Neuronal stem cell (in vitro differentiated cells): ENCODE data around the gene ZNF544.

Experiments
- DNase-seq: peaks from one replicate; pipeline ENCODE4 v3.0.0-alpha.2; 2013; ENCODE audit warnings: low spot score
- H2AFZ ChIP-seq: one replicate; pipeline ENCODE4 v1.6.1; 2013; ENCODE audit warnings: mild to moderate bottlenecking, low read length, inconsistent platforms
- H2AK5ac ChIP-seq: 2 replicates; pipeline ENCODE4 v1.6.1; 2013; ENCODE audit warnings: low read depth, mild to moderate bottlenecking, inconsistent platforms, low read length, moderate library complexity, mixed read lengths
- H2BK120ac ChIP-seq: 2 replicates; pipeline ENCODE4 v1.6.1; 2013; ENCODE audit warnings: low read depth, mild to moderate bottlenecking, inconsistent platforms, low read length, moderate library complexity, mixed read lengths
- H2BK12ac ChIP-seq: one replicate; pipeline ENCODE4 v1.6.1; 2013; ENCODE audit warnings: low read length, inconsistent platforms
- H2BK15ac ChIP-seq: 2 replicates; pipeline ENCODE4 v1.6.1; 2013; ENCODE audit warnings: mild to moderate bottlenecking, low read length, inconsistent platforms, mixed read lengths
- H2BK5ac ChIP-seq: one replicate; pipeline ENCODE4 v1.6.1; 2013; ENCODE audit warnings: inconsistent platforms, mild to moderate bottlenecking, low read length, moderate library complexity
- H3K14ac ChIP-seq: one replicate; pipeline ENCODE4 v1.6.1; 2013; ENCODE audit warnings: low read length, inconsistent platforms
- H3K18ac ChIP-seq: 2 replicates; pipeline ENCODE4 v1.6.1; 2013; ENCODE audit warnings: low read length, inconsistent platforms
- H3K23ac ChIP-seq: 2 replicates; pipeline ENCODE4 v1.6.1; 2013; ENCODE audit warnings: low read depth, mild to moderate bottlenecking, mixed read lengths, low read length, inconsistent platforms; ENCODE audit not compliant: poor library complexity
- H3K27ac ChIP-seq: replicated peaks from 3 replicates; pipeline ENCODE4 v1.5.1; 2013; ENCODE audit warnings: low read length, inconsistent platforms
- H3K27me3 ChIP-seq, 3 experiments: 2 replicates each; pipeline ENCODE4 v1.6.1; 2013; ENCODE audit warnings: low read length in 3 of 3, mild to moderate bottlenecking in 2 of 3, inconsistent platforms in 1 of 3, low read depth in 1 of 3, mixed read lengths in 1 of 3, moderate library complexity in 1 of 3; ENCODE audit not compliant: control insufficient read depth in 3 of 3, insufficient read depth in 3 of 3
- H3K36me3 ChIP-seq, 2 donors: replicated peaks in 1 of 2; 2 replicates each; pipeline ENCODE4 v1.6.1; 2013; ENCODE audit warnings: low read length in 2 of 2; ENCODE audit not compliant: control insufficient read depth in 2 of 2, insufficient read depth in 2 of 2
- H3K4ac ChIP-seq: 2 replicates; pipeline ENCODE4 v1.6.1; 2013; ENCODE audit warnings: inconsistent platforms, mild to moderate bottlenecking, low read length, moderate library complexity
- H3K4me1 ChIP-seq, 2 donors: 1 replicate in 1 of 2; 2 replicates in 1 of 2; pipeline ENCODE4 v1.6.1; 2013; ENCODE audit warnings: low read length in 2 of 2, low read depth in 1 of 2; ENCODE audit not compliant: control insufficient read depth in 2 of 2, insufficient read depth in 1 of 2
- H3K4me2 ChIP-seq: one replicate; pipeline ENCODE4 v1.6.1; 2013; ENCODE audit warnings: mild to moderate bottlenecking, low read length, inconsistent platforms; ENCODE audit not compliant: insufficient read depth, poor library complexity, severe bottlenecking
- H3K4me3 ChIP-seq, 2 donors: 2 replicates each; pipeline ENCODE4 v1.5.1; 2013; ENCODE audit warnings: low read length in 2 of 2, mild to moderate bottlenecking in 2 of 2, inconsistent platforms in 1 of 2, moderate library complexity in 1 of 2
- H3K79me1 ChIP-seq: one replicate; pipeline ENCODE4 v1.6.1; 2013; ENCODE audit warnings: low read depth, mild to moderate bottlenecking, inconsistent platforms, low read length, moderate library complexity
- H3K9ac ChIP-seq: one replicate; pipeline ENCODE4 v1.6.1; 2013; ENCODE audit warnings: mild to moderate bottlenecking, low read depth, low read length, inconsistent platforms; ENCODE audit not compliant: poor library complexity
- H3K9me3 ChIP-seq, 2 donors: replicated peaks in 1 of 2; 2 replicates each; pipeline versions ENCODE3 to v1.6.1; 2013; ENCODE audit warnings: low read length in 2 of 2, mild to moderate bottlenecking in 2 of 2, inconsistent platforms in 1 of 2, low read depth in 1 of 2, mixed read lengths in 1 of 2, moderate library complexity in 1 of 2; ENCODE audit not compliant: control insufficient read depth in 2 of 2, insufficient read depth in 1 of 2
- H4K8ac ChIP-seq: one replicate; pipeline ENCODE4 v1.6.1; 2013; ENCODE audit warnings: low read depth, mild to moderate bottlenecking, inconsistent platforms, low read length, moderate library complexity
- H4K91ac ChIP-seq: one replicate; pipeline ENCODE4 v1.6.1; 2013; ENCODE audit warnings: low read length, low read depth, mild to moderate bottlenecking, inconsistent platforms; ENCODE audit not compliant: poor library complexity
- WGBS, 2 donors: extraction: QIAGEN DNeasy Blood & Tissue Kit; methylation state at CpG; one replicate each; pipeline ENCODE4 v1.1.7; 2013; ENCODE audit warnings: missing lambda C conversion rate in 2 of 2, mixed read lengths in 1 of 2; ENCODE audit not compliant: insufficient read length in 2 of 2, insufficient replicate concordance in 1 of 2; ENCODE audit errors: extremely low coverage in 2 of 2; 5-methylcytosine and 5-hydroxymethylcytosine counted together

Gene ZNF544

GRCh38 chr19:58227964-58228584 lies 640 bp upstream of the ZNF544 start:
- H3K9me3 ChIP-seq, result peaks cover 10 to 62% of the 10 kb centered on the region in 2 donors

GRCh38 chr19:58229255-58229639 lies 533 bp downstream of the ZNF544 start:
- Histone ChIP-seq H3K27me3 (no peaks in the 10 kb centered on the region), H3K18ac (peak overlapping the region; percentile 93), H4K91ac (no peak overlapping the region), H2BK120ac (peak overlapping the region; percentile 27), H4K8ac (no peak overlapping the region), H2BK5ac (no peak overlapping the region), H2BK12ac (no peak overlapping the region), H3K9me3 (peaks cover 10 to 73% of the 10 kb centered on the region in 2 donors), H3K79me1 (peaks cover 7% of the 10 kb centered on the region), H2BK15ac (no peak overlapping the region), H3K4me2 (peak overlapping the region; percentile 85), H2AK5ac (peak overlapping the region; percentile 96), H3K4me1 (peaks cover 0 to 9% of the 10 kb centered on the region in 2 donors), H3K4me3 (peak overlapping the region; percentile 73 to 95), H3K23ac (no peak overlapping the region), H3K4ac (no peak overlapping the region), H3K27ac (no peak overlapping the region), H3K36me3 (peaks cover 29 to 46% of the 10 kb centered on the region in 2 donors), H3K14ac (no peak overlapping the region), H2AFZ (peak overlapping the region; percentile 97), H3K9ac (peak overlapping the region; percentile 92)
- no peak for DNase-seq
- no CpG with 5 or more reads among the region's 13 CpGs for WGBS, 2 donors

More at GRCh38 chr19:58227964-58228584, 640 bp upstream of the ZNF544 start:
- H4K91ac ChIP-seq, result no peak overlapping the region
- peak overlapping the region; percentile 44 for H2BK120ac ChIP-seq
- no peaks in the 10 kb centered on the region for H3K27me3 ChIP-seq
- H2BK15ac ChIP-seq, result peak overlapping the region; percentile 69
- peak overlapping the region; percentile 98 for H3K9ac ChIP-seq
- H3K4ac ChIP-seq, result no peak overlapping the region
- peak overlapping the region; percentile 92 for H3K18ac ChIP-seq
- peaks cover 0 to 9% of the 10 kb centered on the region in 2 donors for H3K4me1 ChIP-seq
- peak overlapping the region; percentile 4 for H4K8ac ChIP-seq
- peak overlapping the region; percentile 88 for H3K27ac ChIP-seq
- H2BK12ac ChIP-seq, result no peak overlapping the region
- peak; percentile 29 for DNase-seq
- peak overlapping the region; percentile 96 for H2AK5ac ChIP-seq
- H3K23ac ChIP-seq, result peak overlapping the region; percentile 87
- peak overlapping the region; percentile 97 for H2AFZ ChIP-seq
- peak overlapping the region; percentile 85 for H3K4me2 ChIP-seq
- H2BK5ac ChIP-seq, result peak overlapping the region; percentile 95
- peaks cover 21 to 34% of the 10 kb centered on the region in 2 donors for H3K36me3 ChIP-seq
- peak overlapping the region; percentile 72 for H3K14ac ChIP-seq
- H3K79me1 ChIP-seq, result peaks cover 7% of the 10 kb centered on the region
- no CpG with 5 or more reads among the region's 23 CpGs for whole genome bisulfite sequencing, 2 donors
- H3K4me3 ChIP-seq, result peak overlapping the region; percentile 73 to 95

- peaks cover 20 to 82% of the 10 kb centered on the region in 2 donors for H3K9me3 ChIP-seq
- WGBS, 2 donors, result no CpG with 5 or more reads among the region's 10 CpGs
Observed at GRCh38 chr19:58237324-58237723, 8.6 kb downstream of the ZNF544 start.

DNA sequence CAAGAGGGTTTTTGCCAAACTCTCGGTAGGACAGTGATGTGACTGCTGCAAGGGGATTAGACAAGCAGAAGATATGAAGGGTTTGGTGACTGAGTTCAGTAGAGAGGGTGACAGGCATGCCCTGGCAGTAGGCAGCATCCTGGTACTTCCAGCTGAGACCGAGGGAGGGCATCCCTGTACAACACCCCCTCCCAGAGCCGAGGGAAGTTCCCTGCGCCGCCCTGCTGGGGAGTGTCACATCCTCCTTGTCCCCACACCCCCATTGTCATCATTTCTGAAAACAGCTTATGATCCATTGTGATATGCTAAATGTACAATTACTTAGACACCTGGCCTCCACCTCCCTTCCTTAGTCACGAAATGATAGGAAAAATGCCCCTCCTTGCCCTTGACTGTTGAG lies 14.6 kb downstream of the ZNF544 start:
- H3K4me3 ChIP-seq, result no peak overlapping the region
- H3K18ac ChIP-seq, result no peak overlapping the region
- H3K23ac ChIP-seq, result no peak overlapping the region
- no peak overlapping the region for H3K14ac ChIP-seq
- no peak overlapping the region for H3K9ac ChIP-seq
- H3K4ac ChIP-seq, result no peak overlapping the region
- no peak overlapping the region for H4K8ac ChIP-seq
- no peak overlapping the region for H2BK5ac ChIP-seq
- no peaks in the 10 kb centered on the region for H3K4me1 ChIP-seq
- H2BK15ac ChIP-seq, result no peak overlapping the region
- peaks cover 59 to 88% of the 10 kb centered on the region in 2 donors for H3K9me3 ChIP-seq
- H3K4me2 ChIP-seq, result no peak overlapping the region
- no peak overlapping the region for H2AK5ac ChIP-seq
- H3K27ac ChIP-seq, result no peak overlapping the region
- H3K36me3 ChIP-seq, result peaks cover 71 to 91% of the 10 kb centered on the region in 2 donors
- H3K79me1 ChIP-seq, result peaks cover 13% of the 10 kb centered on the region
- no peak overlapping the region for H4K91ac ChIP-seq
- no peak overlapping the region for H2AFZ ChIP-seq
- H3K27me3 ChIP-seq, result no peaks in the 10 kb centered on the region
- H2BK120ac ChIP-seq, result no peak overlapping the region
- WGBS, 2 donors, result no CpG with 5 or more reads among the region's 6 CpGs
- H2BK12ac ChIP-seq, result no peak overlapping the region
- no peak for DNase-seq

More at GRCh38 chr19:58237324-58237723, 8.6 kb downstream of the ZNF544 start:
- no peak overlapping the region for H2BK5ac ChIP-seq
- H4K91ac ChIP-seq, result no peak overlapping the region
- no peak overlapping the region for H2BK12ac ChIP-seq
- no peaks in the 10 kb centered on the region for H3K27me3 ChIP-seq
- no peak overlapping the region for H3K4me3 ChIP-seq
- H3K9ac ChIP-seq, result peak overlapping the region; percentile 21
- H2AK5ac ChIP-seq, result no peak overlapping the region
- H3K4me2 ChIP-seq, result no peak overlapping the region
- no peak overlapping the region for H2BK120ac ChIP-seq
- no peak overlapping the region for H3K18ac ChIP-seq
- H2AFZ ChIP-seq, result no peak overlapping the region
- H3K23ac ChIP-seq, result no peak overlapping the region
- no peak overlapping the region for H3K4ac ChIP-seq
- H3K27ac ChIP-seq, result no peak overlapping the region
- peaks cover 57 to 87% of the 10 kb centered on the region in 2 donors for H3K36me3 ChIP-seq
- H4K8ac ChIP-seq, result no peak overlapping the region
- DNase-seq, result no peak
- H3K79me1 ChIP-seq, result peaks cover 3% of the 10 kb centered on the region
- no peak overlapping the region for H3K14ac ChIP-seq
- H3K4me1 ChIP-seq, result no peaks in the 10 kb centered on the region
- no peak overlapping the region for H2BK15ac ChIP-seq
